Ecto neural progenitor cell (in vitro differentiated cells): Measurements from ENCODE around the gene CDK16.

ENCODE experiments used
- DNase-seq: peaks from one replicate; pipeline ENCODE4 v3.0.0-alpha.2; 2018; ENCODE audit warnings: low spot score

The CDK16 gene

DNA sequence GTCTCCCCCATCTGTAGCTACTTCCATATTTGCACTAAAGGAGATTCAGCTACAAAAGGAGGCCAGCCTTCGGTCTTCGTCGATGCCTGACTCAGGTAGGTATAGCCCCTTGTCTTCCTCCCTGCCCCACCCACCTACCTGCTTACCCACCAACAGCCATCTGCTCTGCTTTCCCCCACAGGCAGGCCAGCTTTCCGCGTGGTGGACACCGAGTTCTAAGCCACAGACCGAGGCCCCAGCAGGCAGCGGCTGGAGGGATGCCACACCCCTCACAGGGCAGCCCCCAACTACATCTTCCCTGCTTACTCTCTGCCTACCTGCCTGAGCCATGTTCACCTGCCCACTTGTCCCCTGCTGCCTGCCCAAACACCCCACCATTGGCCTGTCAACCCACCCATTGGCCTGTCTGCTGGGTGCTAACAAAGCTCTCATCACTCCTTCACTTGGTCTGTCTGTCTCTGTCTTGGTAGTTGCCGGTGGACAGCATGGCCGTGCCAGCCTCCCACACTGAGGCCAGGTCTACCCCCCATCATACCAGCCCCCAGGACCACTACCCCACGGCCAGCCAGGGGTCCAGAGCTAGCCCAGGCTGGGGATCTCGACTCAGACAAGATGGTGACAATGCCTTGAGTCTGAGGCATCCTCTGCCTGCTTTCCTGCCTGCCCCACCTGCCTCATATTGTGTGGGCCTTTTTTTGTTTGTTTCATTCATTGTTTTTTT lies 10.2 kb downstream of the CDK16 start:
- DNase-seq, result no peak

GRCh38 chrX:47229427-47229826 lies 10.9 kb downstream of the CDK16 start:
- DNase-seq, result no peak

DNA sequence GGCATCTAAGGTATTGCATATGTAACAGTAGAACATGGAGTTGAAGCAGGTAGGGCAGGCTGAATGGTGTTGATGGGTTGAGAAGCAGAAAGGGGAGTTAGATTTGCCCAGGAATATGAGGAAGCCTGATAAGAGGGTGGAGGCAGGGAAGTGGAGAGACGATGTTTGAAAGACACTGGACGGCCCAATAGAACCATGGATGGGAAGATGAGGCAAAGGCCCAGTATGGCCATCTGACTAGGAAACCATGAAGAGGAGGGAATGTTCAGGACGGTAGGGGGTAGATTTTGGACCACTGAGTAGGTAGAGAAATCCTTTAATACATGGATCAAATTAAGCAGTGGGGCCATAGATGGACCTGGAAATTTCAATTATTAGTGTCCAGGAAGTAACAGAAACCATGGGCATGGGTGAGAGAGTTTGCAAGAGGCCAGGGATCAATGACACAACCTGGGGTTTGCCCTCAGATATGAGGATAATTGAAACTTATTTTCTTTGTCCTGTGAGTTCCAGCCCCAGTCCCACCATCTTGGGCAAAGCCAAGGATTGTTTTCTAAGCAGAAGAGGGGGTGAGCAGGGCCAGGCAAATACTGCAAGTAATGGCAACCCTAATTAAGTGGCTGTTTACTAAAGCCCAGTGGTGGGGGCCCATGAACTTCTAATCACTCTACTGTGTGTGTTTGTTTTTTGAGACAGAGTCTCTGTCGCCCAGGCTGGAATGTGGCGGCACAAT lies 11.8 kb downstream of the CDK16 start:
- no peak for DNase-seq

GRCh38 chrX:47231167-47231566 lies 12.7 kb downstream of the CDK16 start:
- DNase-seq, result no peak

- DNase-seq, result no peak
These were observed 13.8 kb downstream of the CDK16 start for GRCh38 chrX:47232197-47232802.

GRCh38 chrX:47232803-47233332 lies 14.4 kb downstream of the CDK16 start, which contains the start of gene USP11:
Gene USP11 (plus strand): TSS chrX:47233009. CDS start chrX:47233044, 35 bp downstream.
- DNase-seq, result peak; percentile 81

- peak; percentile 99 for DNase-seq
These were observed 15.0 kb downstream of the CDK16 start for GRCh38 chrX:47233333-47234113.

DNA sequence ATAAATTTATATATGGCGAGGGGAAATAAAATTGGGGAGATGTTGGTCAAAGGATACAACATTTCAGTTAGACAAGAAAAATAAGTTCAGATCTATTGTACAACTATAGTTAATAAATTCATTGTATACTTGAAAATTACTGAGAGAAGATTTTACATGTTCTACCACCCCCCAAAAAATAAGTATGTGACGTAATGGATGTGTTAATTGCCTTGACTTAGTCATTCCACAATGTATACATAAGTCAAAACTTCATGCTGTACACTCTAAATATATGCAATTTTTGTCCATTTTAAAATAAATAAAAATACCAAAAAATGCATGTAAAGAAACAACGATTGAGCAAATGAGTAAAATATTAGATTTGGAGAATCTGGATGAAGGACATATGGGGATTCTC lies 16.1 kb downstream of the CDK16 start:
- no peak for DNase-seq

- DNase-seq, result no peak
These were observed 17.2 kb downstream of the CDK16 start for GRCh38 chrX:47235691-47236103.

DNA sequence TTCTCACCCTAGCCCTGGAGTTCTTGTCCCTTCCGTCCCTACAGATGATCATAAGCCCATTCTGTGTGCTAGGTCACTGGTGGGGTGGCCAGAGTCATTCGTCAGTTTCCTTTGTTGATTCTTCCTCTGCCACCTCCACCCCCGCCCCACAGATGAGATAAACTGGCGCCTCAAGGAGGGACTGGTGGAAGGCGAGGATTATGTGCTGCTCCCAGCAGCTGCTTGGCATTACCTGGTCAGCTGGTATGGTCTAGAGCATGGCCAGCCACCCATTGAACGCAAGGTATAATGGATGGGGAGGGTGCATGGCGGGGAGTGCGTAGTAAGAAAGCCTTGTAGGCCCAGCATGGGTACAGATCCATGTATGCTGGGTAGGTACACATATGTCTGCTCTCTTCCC lies 20.7 kb downstream of the CDK16 start:
- DNase-seq, result no peak

DNA sequence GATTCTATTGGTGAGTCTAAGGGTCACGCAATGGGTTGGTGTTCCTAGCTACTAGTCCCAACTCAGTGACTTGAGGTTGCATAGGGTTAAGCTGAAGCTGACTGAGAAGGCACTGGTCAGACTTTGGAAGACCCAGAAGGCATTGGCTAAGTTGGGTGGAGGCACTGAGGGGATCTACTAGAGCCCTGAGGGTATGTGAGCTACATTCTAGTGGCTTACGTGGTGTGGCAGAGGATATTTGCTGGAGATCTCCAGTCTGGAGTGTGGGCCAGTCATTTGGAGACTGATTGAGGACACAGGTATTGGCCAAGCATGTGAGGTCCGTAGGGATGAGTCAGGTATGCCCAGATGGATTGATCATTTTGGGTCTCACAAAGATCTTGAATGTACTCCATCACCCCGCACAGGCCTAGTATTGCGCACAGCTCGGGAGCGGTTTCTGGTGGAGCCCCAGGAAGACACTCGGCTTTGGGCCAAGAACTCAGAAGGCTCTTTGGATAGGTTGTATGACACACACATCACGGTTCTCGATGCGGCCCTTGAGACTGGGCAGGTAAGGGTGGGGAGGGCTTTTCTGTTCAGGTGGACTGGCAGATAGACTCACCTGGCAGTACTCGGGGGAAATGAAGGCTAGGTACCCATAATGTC lies 21.5 kb downstream of the CDK16 start:
- no peak for DNase-seq

GRCh38 chrX:47240619-47241018 lies 22.1 kb downstream of the CDK16 start:
- DNase-seq, result no peak

- DNase-seq, result no peak
These were observed 22.9 kb downstream of the CDK16 start for GRCh38 chrX:47241201-47242011.

DNA sequence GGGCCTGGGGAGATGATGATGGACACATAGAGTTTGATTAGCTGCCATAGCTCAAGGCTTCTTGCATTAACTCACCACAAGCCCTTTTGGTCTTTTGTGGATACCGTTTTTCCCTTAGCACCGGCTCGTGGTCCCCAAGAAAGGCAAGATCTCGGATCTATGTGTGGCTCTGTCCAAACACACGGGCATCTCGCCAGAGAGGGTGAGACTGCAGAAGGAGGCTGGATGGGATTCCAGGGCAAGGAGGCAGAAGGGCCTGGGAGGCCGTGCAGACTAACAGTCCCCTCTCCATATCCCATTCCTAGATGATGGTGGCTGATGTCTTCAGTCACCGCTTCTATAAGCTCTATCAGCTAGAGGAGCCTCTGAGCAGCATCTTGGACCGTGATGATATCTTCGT lies 23.8 kb downstream of the CDK16 start:
- no peak for DNase-seq

DNA sequence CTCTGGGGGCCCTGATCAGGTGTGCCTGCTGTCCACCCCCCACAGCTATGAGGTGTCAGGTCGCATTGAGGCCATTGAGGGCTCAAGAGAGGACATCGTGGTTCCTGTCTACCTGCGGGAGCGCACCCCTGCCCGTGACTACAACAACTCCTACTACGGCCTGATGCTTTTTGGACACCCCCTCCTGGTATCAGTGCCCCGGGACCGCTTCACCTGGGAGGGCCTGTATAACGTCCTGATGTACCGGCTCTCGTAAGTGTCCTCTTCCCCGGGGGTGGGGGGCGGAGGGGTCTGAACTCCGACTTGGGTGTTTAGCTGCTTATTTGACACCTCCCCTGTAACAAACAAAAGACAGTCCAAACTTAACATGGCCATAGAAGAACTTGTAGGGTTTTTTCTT lies 24.9 kb downstream of the CDK16 start:
- DNase-seq, result no peak

DNA sequence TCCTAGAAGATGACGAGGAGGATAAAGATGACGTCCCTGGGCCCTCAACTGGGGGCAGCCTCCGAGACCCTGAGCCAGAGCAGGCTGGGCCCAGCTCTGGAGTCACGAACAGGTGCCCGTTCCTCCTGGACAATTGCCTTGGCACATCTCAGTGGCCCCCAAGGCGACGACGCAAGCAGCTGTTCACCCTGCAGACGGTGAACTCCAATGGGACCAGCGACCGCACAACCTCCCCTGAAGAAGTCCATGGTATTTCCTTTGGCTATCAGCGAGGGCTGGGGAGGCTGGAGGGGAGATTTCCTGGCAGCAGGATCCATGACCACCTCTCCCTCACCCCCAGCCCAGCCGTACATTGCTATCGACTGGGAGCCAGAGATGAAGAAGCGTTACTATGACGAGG lies 26.2 kb downstream of the CDK16 start:
- no peak for DNase-seq

DNA sequence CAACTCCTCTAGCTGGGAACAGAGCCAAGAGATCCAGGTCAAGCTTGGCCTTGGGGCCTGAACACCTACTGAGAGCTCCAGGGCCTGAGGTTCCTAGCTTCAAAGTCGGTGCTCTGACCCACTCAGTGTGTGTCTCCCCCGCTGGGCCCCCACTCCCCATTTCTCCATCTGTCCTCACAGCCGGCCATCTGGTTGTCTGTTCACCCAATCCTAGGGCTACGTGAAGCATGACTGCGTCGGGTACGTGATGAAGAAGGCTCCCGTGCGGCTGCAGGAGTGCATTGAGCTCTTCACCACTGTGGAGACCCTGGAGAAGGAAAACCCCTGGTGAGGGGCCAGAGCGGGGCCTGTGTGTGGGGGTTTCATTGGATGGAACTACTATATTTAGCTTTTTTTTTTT lies 26.7 kb downstream of the CDK16 start:
- no peak for DNase-seq

DNA sequence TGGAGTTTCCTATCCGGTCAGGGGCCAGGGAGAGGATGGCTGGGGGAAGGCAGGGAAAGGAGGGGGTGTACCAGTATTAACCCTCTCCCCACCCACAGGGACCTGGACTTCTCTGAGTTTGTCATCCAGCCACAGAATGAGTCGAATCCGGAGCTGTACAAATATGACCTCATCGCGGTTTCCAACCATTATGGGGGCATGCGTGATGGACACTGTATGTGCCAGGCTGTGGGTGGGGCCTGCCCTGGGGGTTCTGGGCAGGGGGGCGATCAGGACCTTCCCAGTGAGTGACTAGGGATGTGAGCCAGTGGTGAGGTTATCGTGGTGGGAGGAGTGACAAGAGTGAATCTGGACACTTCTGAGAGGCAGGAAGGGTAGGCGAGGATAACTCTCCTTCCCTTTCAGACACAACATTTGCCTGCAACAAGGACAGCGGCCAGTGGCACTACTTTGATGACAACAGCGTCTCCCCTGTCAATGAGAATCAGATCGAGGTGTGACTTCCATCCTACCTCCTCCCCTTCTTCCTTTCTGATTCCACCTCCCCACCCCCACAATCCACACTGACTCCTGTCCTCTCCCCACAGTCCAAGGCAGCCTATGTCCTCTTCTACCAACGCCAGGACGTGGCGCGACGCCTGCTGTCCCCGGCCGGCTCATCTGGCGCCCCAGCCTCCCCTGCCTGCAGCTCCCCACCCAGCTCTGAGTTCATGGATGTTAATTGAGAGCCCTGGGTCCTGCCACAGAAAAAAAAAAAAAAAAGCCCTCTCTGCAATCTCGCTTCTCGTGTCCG lies 28.9 kb downstream of the CDK16 start:
- no peak for DNase-seq

DNA sequence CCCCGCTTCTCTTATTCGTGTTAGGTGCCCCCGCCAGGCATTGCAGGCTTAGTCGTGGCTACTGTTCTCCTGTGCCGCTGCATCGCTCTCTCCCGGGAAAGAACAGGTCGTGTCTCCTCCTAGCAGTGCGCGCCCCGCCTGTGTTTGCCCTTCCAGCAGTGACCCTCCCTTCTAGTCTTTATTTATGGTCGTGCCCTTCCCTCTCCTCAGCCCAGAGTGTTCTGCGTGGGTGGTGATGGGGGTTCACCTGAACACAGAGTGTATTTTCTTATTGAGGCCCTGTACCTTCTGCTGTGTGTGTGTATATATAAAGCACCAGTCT lies 29.5 kb downstream of the CDK16 start:
- DNase-seq, result no peak

DNA sequence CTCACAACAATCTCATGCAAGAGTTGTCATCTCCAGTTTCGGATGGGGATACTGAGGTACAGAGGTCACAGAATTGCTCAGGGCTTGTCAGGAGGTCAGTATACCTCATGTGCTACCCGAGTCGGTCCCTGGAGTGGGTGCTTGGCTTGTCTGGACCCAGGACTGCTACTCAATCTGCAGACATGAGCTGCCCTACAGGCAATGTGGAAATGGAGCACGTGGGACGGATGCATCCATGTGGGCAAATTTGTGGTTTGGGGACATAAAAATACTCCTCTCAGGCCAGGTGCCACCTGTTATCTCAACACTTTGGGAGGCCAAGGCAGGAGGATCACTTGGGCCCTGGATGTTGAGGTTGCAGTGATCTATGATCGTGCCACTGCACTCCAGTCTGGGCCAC lies 30.1 kb downstream of the CDK16 start:
- DNase-seq, result no peak
